NCI-H187 treated with DMSO at 0.1 percent for 48 hours (cell line): ENCODE measurements around the gene APBA1.

Experiments
- DNase-seq: peaks from one replicate; lab custom pipeline; 2025; lab: John Stamatoyannopoulos, UW

The APBA1 gene

GRCh38 chr9:69526699-69527098, 145.5 kb downstream of the APBA1 start:
- no peak for DNase-seq

GRCh38 chr9:69519470-69520240, 152.5 kb downstream of the APBA1 start:
- no peak for DNase-seq

DNA sequence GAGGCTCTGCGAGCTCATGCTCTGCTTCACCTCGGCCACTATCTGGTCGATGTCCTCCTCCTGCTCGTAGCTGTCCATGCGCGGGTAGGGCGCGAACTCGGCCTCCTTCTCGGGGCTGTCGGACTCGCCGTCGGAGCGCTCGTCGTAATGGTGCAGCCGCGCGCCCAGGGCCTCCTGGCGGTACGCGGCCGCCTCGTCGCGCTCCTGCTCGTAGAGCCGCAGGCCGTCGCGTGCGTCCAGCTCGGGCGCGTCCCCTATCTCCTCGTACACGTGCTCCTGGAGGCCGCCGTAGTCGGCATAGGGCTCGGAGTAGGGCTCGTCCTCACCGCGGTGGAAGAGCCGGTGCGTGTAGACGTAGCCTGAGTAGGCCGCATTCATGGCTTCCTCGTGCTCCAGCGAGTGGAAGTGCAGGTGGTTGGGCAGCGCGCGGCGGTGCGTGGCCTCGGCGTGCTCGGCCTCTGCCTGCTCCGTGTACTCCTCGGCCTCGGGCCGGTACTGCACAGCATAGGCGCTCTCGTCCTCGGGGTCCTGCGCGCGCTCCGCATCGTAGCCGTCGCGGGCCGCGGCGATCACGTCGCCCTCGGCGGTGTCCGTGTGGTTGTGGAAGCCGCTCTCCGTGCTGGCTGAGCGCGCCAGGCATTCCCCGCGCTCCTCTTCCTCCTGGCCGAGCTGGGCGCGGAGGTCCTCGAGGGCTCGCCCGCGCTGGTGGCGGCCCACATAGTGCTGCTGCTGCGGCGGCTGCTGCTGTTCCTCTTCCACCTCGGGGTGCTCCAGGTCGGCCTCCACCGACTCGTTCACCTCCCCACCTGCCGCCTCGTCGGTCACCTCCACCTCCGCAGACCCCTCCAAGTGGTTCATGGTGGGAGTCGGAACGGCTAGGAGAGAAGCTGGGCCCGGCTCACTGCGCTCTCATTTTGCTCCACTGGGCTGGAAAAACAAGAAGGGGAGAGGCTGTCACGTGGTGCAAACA, 155.5 kb downstream of the APBA1 start:
- no peak for DNase-seq

GRCh38 chr9:69515810-69516209, 156.4 kb downstream of the APBA1 start:
- no peak for DNase-seq

DNA sequence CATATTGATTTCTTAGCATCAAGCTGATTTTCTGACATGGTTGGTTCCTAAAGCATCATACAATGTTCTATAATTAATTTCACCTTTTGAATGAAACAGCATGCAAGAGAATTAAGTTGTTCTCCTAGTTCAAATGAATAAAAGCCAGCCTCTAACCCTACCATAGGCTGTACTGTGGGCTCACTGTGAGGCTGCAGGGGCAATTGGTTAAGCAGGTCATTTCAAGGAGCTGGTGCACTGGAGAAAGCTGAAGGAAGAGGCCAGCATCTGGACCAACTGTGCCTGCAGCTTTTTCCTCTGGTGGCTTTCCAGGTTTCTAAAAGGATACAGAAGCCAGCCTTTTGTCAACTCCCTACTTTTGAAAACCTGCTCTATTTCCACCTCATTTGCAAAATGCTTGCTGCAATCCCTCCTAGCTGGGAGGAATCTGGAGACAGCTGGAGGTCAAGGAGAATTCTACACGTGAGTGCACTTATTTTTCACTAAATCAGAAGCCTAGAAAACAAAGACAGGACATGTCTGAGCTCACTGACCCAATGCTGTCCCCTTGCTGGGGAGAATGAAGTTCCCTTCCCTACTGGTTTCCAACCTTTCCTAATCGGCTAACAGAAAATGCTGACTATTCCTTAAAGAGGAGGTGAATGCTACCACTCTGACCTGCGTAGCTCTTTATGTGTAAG, 158.9 kb downstream of the APBA1 start:
- DNase-seq: no peak

GRCh38 chr9:69504058-69504457, 168.1 kb downstream of the APBA1 start:
- DNase-seq: no peak

DNA sequence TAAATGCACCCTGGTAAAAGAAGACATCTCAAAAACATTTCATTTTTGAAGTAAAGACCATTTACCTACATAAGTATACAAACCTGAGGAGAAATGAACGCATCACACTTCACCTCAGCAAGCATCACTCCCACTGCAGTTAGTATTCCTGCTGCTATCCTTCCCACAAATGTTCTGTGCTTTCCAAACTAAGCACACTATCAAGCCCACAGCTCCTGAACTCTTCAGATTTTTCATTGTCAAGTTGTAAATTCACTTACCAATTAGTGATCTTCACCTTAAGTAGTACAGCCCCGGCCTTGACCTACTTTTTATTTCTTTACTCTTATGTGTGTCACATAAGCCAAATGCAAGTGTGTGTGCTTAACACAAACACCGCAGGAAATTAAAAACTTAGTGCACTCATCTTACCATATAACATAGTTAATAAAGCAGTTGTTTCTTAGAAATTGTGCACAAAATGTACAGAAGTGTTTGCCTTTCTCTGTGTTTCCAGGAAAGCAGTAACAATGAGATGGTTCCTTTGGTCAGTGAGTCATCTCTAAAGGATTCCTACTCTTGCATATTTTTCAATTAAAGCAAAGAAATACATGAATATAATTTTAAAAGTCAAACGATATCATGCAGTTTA, 169.4 kb downstream of the APBA1 start:
- DNase-seq: no peak

GRCh38 chr9:69500896-69501295, 171.3 kb downstream of the APBA1 start:
- DNase-seq: no peak

DNA sequence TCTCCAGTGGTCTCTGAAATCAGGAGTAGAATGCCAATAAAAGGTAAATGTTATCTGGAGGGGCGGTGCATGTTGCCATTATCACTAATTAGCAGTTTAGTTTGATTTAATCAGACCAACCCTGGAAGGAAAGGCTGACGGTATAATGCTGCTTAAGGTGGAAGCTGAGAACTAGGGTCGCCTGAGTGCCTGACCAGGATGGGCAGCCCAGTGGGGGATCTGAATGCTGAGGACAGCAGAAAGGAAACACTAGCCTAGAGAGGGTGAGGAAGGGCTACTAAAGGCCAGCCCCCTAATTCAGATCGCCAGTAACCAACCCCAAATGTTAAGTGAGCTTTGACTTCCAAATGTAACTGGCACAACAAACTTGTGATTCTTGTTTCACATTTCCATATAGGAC, 172.2 kb downstream of the APBA1 start:
- DNase-seq: no peak

- DNase-seq: no peak
Observed at GRCh38 chr9:69499407-69499806, 172.8 kb downstream of the APBA1 start.

DNA sequence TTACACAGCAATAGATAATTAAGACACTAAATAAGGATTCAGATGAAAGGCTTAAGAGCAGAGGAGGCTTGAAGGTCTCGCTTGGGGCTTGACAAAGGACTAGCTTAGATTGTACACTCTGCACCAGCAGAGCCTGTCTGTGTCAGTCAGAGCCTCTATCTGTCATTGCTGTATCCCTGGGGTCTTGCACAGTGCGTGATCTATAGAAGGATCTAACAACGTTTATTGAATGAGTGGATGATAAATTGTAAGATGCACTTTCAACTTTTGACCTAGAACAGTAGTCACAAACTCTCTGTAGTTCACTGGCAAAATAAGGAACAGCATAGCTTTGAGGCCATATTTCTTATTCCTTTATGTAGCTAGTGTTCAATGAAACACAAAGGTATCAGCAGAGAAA, 173.7 kb downstream of the APBA1 start:
- no peak for DNase-seq

DNA sequence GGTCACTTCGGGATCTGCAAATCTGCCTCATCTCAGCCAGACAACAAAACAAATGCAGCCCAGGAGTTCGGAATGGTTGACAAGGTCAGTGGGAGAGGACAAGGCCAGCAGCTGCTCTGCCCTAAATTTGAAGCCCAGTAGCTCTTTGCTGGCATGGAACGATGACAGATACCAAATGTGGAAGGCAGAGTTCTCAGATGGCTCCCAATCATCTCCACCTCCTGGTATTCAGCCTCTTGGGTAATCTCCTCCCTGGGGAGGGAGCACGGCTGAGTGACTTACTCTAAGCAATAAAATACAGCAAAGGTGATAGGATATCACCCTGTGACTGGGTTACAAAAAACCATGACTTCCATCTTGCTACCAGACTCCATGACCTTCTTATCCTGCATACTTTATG, 174.4 kb downstream of the APBA1 start:
- DNase-seq: no peak

DNA sequence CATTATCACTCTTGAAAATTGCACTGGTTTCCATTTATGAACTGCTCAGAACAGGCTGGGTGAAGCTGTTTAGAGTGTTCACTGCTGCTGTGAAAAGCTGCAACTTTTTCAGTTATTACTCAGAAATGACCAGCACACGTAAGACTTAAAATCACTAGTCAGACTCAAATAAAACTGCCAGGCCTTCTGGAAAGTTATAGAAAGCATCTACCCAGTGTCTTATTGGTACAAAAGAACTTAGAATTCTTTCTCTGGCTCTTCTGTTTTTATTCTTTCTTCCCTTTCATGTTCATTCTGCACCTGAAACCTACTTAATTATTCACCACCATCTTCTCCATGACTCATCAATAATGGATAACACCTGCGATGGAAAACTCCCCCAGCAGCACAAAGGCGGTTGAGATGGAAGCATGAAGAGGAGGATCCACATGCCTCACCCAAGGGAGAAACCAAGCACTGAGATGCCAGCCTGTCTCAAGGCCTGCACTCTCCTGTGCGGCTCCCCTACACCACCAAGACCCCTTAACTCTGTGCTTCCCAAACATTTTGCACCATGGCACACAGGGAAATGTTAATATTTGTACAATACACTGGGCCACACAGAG, 175.2 kb downstream of the APBA1 start:
- DNase-seq: no peak

DNA sequence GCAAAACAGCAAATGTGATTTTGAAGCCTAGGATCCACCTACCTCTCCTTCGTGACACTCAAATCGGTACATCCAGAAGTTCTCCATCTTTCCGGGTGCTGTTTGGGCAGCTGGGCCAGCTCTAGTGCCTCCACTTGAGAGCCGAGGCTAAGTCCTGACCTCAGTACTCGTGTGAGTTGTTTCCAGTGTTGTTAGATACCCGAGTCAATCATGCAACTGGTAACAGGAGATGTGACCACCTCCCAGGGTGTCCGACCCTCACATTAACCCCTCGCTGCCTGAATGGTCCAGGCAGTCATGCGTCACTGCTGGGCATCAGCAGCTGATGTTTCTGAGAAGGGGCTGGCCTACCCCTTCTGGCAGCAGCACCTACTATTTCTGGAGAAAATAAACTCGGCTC, 176.9 kb downstream of the APBA1 start:
- no peak for DNase-seq

DNA sequence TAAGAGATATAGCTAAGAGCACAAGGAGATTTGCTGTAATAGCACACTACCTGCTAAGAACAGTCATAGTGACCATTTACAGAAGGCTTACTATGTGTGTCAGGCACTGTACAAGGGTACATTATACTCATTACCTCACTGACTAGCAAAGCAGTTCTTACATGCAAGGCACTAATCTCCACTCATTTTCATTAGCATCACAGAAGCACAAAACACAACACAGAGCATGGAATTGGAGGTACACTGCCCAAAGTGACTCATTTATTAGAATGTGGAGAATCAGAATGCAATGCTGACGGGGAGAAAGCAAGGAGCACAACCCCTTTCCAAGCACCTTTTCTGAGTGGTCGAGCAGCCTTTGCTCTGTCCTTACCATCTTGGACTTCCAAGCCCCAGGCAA, 177.4 kb downstream of the APBA1 start:
- DNase-seq: no peak

DNA sequence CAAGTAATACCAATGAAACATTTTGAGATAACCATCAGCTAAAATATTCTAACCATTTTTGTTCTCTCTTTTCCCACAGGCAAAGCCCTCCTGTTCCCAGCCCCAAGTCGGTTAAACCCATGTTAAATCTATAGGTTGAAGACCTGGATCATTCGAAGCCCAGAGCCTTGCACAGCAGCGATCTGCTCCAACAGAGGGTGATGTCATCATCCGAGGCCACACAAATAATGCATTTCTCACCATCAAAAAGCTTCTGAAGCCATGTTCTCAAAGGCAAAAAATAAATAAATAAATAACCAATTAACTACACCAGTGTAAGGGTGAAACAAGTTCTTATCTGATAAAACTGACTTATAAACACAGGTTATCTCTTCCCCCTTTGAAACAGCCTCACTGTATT, 178.0 kb downstream of the APBA1 start:
- no peak for DNase-seq

GRCh38 chr9:69486498-69486897, 185.7 kb downstream of the APBA1 start:
- no peak for DNase-seq

GRCh38 chr9:69485466-69485865, 186.7 kb downstream of the APBA1 start:
- DNase-seq: no peak

- DNase-seq: no peak
Observed at GRCh38 chr9:69483886-69484422, 188.2 kb downstream of the APBA1 start.

DNA sequence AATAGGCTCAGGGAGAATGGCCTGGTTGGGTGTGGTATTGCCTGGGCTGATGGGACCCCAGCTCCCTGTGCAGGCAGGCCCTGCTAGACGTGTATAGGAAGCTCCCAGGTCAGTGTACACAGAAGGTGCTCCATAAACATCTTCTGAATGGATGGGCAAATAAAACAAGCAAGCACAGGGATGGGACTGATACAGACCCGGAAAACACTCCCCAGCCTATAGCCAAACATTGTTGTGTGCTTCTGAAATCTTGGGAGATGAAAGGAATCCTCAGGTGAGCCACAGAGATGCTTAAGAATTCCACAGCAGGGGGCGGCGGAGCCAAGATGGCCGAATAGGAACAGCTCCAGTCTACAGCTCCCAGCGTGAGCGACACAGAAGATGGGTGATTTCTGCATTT, 195.4 kb downstream of the APBA1 start:
- DNase-seq: no peak

DNA sequence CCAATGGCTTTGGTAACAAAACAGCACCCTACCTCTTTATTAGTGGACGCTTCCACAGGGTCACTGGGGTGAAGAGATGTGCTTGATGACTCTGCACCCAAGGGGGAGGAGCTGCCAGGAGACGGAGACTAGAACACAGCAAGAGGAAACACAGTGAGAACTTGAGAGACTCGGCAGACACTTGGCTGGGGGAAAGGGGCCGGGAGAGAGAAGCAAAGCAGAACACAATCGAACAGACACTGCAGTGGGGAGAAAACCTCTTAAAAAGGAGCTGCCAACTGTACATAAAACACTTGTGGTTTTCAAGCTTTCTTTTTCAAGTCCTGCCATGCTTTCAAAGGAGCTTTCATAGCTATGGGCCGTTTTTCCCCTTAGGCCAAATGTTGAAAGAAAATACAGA, 196.2 kb downstream of the APBA1 start:
- DNase-seq: no peak
